NK-92 treated with Interleukin-12 subunit alpha and Interleukin-12 subunit beta, amount 100 ng/mL, for 24 hours (cell line): ENCODE measurements around the gene ANKRD16.
A peak's percentile ranks its signal among the peaks of the same experiment; 100 is the strongest.
"Not testable (repeated sequence)": the region's sequence is repeated elsewhere in the genome, so short reads cannot be mapped to it uniquely, and the experiment has no call there.

Source experiments
- DNase-seq: peaks from one replicate; lab custom pipeline; 2025; lab: John Stamatoyannopoulos, UW

ANKRD16 gene

DNA sequence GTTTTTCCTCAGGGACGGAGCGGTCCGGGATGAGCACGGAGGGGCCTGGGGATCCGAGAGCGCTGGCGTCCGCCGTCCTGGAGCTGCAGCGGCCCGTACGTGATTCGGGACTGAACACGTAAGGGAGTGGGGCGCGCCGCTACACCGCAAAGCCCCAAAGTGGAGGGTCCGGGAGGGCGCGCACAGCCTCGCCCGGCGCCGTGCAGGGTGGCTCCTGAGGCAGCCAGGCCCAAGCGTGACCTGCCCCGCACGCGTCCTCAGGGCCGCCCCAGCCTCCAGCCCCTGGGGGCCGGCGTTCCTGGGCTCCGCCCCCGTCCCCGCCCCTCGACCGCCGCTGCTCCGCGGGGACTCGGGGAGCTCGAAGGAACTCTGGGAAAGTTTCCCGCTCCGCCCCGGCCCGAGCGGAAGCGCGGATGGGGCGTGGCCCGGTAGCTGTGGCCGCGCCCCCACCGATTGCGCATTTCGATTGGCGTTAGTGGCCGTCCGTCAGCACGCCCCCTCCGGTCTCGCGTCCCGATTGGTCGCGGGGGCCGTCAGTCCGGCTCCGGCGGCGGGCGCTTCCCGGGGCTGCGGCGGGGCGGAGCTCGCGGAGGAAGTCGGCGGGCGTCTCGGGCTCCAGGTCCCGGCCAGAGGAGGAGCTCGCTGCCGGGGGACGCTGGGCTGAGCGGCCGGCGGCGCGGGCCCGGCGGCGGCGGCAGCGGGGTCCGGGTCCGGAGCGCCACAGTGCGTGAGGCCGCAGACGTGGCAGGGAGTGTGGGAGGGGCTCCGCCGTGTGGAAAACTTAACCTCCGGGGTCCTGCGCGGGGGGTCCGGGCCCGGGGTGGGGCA is at the start of gene ANKRD16, which contains the start of gene FBH1:
Gene ANKRD16 (minus strand): TSS at position 270 of the 828 bp plus-strand sequence. CDS start 539 bp downstream, outside the sequence.
Gene FBH1 (plus strand): TSS at position 620 of the 828 bp plus-strand sequence. CDS start 103 bp downstream, at position 723.
- peak; percentile 91 for DNase-seq

DNA sequence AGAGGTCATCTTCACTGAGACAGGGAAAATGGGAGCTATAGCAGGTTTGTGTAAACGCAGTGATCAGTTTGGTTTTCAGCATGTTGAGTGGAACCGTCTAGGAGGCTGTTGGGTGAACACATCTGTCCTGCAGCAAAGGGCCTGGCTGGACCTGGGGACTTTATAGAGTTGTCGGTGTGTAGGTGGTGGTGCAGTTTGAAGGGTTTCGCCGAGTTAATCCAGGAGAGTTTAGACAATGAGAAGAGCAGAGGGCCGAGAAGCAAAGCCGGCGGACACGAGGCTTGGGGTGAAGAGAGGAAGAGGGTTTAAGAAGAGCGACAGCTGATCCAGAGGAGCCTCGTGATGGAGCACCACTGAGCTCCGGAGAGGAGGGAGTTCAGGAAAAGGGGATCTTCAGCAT is 48.6 kb upstream of the ANKRD16 start:
- DNase-seq, result no peak

DNA sequence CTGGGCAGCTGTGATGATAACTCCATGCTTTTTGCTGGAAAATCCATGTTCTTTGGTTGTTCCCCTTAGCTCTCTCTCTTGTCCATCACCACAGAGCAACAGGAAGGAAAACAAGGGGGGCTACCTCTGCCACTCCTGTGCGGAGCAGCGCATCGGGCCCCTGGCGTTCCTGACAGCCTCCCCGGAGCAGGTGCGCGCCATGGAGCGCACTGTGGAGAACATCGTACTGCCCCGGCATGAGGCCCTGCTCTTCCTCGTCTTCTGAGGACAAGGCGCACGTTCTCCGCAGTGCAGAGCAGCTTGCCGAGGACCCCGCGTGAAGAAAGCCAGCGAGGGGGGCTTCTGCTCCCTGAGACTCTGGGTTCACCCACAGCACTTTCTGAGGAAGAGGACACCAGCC is 47.3 kb upstream of the ANKRD16 start:
- DNase-seq, result no peak

GRCh38 chr10:5935628-5936027 is 45.9 kb upstream of the ANKRD16 start:
- no peak for DNase-seq

DNA sequence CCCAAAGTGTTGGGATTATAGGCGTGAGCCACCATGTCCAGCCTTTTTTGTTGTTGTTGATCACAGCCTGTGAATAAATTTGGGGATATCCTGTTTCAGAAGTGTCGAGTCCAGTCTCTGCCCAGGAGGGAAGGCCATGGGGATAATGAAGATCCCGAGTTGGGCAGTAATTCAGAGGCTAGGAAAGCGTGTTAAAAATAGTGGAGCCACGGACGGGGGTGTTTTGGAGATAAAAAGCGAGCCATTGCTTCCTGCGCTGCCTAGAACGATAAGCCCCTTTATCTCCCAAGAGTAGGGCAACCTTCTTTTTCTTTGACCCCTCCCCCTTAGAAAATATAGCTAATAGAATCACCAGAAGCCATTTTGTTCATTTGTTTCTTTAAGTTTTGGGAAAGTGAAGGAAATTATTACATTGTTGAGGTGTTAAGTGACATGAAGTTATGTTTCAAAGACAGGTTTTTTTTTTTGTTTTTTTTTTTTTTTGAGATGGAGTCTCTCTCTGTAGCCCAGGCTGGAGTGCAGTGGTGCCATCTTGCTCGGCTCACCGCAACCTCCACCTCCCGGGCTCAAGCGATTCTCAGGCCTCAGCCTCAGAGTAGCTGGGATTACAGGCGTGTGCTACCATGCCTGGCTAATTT is 44.3 kb upstream of the ANKRD16 start:
- no peak for DNase-seq

- DNase-seq, result no peak
Measured at GRCh38 chr10:5932345-5932744, 42.7 kb upstream of the ANKRD16 start.

DNA sequence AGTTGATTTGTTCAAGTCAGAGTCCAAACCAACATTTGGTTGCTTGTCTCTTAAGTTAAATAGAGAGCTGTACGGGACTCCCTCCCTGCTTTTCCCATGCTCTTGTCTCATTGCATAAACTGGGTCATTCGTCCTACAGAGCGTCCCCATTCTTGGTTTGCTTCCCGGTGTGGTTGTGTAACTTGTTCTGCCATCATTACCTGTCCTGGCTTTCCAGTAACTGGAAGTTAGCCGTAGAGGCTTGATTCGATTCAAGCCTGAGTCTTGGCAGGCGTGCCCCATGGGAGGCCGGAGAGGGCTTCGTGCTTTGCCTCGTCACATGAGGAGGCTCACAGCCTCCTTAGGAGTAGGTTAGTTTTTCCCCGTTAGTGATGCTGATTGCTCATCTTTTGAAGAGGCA is 40.6 kb upstream of the ANKRD16 start:
- no peak for DNase-seq

DNA sequence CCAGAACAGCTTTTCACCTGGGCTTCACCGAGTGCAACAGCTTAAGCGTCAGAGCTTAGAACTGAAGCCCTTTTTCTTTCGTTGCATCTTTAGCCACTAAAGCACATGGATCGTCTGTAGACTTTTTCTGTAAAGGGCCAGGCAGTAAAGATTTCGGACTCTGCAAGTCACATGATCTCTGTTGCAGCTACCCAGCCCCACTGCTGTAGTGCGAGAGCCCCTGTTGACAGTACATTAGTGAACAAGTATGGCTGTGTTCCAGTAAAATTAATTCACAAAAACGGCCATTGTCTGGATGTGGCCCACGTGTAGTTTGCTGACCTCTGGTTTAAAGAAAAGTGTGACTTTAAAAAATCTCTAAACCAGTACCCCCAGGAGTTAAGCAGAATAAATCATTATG is 39.7 kb upstream of the ANKRD16 start:
- no peak for DNase-seq

- no peak for DNase-seq
Measured at GRCh38 chr10:5927306-5927705, 37.6 kb upstream of the ANKRD16 start.

DNA sequence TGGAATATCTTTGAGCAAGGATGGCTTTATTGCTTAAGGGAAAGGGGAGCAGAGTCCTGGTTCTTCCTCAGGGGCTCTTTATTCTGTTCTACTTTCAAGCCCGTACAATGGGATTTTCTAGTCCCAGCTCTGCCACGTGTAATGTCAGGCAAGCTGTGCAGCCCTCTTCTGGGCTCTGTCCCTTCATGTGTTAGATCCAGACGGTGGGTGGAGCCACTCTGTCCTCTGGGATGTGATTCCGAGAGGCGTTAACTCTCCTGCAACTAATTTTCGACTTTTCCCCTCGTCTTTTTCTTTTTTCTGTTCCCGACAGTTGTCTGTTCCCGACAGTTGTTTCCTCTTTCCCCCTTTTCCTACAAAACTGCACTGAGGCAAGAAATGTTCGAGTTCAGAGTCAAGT is 35.2 kb upstream of the ANKRD16 start:
- no peak for DNase-seq

DNA sequence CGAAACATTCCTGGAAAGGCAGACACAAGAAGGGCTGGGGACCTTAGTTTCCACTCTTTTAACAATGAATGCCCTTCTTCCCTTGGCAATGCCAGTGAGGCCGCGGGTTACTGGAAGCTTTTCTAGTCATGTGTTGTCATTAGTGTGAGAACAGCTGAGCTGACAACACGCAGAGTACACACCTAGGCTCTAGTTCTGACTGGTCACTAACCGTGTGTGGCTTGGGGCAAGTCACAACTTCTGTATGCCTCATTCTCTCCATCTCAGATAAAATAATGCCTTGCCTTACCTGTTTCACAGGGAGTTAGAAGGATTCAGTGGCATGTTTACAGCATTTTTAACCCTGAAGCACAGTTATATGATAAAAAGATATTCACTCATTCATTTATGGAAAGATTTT is 32.1 kb upstream of the ANKRD16 start:
- no peak for DNase-seq

DNA sequence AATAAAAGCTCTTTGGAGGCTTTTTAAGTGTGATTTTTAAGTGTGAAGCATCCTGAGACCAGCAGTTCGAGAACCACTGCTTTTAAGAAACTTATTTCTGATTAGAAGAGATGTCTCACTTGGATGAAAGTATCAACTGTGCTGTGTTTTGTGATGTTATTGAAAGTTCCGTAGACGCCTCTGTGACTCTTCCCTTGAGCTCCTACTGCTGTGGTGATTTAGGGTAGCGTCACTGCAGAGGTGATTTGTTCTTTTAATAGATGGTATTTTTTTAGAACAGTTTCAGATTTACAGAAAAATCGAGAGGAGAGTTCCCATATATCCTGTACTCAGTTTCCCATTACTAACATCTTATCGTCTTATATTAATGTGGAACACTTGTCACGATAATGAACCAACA is 29.9 kb upstream of the ANKRD16 start:
- DNase-seq, result no peak

DNA sequence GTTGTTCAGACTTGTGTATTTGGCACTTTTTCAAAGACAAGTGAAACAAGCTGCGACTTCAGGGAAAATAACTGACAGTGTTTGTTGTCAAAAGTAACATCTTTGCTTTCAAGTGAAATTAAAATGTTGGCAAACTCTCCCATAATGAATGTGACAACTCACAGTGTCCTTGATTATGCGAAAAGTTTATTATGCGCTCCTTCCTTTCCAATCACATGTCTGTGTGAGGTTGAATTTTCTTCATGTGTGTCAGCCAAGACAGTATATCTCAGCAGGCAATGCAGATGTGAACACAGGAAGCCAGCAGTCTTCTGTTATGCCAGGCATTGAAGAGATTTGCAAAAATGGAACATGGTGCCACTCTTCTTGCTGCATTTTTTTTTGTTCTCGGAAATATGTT is 29.1 kb upstream of the ANKRD16 start:
- no peak for DNase-seq

DNA sequence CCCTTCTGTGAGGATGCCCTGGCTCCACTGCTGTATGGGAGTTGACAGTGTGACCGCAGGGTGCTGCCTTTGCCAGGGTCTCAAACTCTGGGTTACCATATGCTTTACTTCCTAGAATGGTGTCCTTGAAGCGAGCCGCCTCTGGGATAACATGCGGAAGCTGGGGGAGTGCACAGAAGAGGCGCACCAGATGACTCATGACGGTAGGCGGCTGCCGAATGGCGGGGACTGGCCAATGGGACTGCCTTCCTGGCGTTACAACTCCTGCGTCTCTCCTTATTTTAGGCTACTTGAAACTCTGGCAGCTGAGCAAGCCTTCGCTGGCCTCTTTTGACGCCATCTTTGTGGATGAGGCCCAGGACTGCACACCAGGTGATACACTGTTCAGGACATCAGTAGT is 27.6 kb upstream of the ANKRD16 start:
- DNase-seq, result no peak

- no peak for DNase-seq
Measured at GRCh38 chr10:5915451-5915850, 25.8 kb upstream of the ANKRD16 start.

DNA sequence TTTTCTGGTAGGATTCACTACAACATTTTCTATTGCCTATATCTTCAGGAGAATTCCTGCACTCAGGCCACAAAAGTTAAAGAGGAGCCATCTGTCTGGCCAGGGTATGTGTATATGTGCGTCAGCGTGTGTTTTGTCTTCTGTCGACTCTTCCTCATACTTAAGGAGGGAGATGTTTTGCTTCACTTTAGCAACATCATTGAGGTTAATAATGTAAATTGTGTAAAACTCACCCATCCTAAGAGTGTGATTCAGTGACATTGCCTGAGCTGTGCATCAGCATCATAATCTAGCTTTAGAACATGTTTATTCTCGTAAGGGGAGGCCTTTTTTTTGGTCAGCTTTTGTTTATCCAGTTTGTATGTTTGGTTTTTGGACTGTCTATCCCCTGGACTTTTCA is 24.0 kb upstream of the ANKRD16 start:
- DNase-seq, result no peak

DNA sequence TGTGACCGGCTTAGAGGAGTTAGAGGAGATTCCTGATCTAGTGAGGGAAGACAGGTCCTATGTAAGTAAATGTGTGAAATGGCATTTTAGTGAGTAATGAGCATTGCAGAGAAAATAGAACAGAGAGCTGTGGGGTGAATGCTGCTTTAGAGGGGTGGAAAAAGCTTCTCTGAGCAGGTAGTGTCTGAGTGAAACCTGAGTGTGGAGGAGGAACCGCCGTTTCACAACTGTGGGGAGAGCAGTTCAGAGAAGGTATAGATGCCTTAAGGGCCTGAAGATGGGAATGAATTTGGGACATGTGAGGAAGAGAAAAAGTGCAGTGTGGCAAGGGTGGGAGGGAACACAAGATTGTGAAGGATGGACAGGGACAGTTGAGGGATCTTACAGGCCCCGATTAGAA is 22.0 kb upstream of the ANKRD16 start:
- DNase-seq, result no peak

DNA sequence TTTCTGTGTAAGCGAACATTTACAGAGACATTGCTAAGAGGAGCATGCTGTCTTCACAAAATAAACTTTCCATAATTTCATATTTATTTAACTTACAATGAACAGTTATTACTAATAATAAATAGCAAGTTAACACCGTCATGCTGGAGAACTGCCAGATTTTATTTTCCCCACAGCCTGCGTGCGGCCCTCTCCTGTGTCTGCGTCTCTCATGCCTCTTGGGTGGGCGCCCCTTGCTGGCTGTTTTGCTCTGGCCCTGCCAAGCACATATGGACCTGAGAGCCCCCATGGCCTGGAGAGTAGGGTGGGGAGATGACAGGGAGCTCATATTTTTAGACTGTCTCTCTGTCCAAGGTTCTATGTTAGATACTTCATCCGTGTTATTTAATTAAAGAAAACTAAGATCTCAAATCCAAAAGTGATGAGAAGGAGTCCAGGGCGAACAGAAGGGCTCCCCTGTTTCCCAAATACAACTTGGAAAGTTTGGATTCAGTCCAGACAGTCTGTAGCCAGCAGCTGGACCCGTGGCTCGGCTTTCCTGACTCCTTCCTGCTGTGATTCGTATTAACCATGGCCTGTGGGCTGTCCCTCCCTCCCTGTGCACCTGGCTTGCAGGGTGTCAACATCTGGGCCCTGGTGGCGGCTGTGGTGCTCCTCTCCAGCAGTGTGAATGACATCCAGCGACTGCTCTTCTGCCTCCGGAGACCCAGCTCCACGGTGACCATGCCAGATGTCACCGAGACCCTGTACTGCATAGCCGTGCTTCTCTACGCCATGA is 20.8 kb upstream of the ANKRD16 start:
- DNase-seq, result no peak

DNA sequence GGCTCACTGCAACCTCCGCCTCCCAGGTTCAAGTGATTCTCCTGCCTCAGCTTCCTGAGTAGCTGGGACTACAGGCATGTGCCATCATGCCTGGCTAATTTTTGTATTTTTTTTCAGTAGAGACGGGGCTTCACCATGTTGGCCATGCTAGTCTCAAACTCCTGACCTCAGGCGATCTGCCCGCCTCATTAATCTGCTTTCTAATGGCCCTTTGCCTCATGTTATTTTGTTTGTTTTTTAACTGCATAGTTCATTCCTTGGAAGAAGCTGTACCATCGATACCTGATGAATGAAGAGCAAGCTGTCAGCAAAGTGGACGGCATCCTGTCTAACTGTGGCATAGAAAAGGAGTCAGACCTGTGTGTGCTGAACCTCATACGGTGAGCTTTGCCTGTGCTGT is 19.0 kb upstream of the ANKRD16 start:
- not testable (repeated sequence) for DNase-seq

- DNase-seq, result no peak
Measured at GRCh38 chr10:5906651-5907050, 17.0 kb upstream of the ANKRD16 start.

GRCh38 chr10:5905854-5906507 is 16.3 kb upstream of the ANKRD16 start:
- no peak for DNase-seq

- no peak for DNase-seq
Measured at GRCh38 chr10:5904227-5904626, 14.5 kb upstream of the ANKRD16 start.
